NB4 (cell line): ENCODE data around the gene ACER3.

Experiments
- POLR2A ChIP-seq: IDR thresholded peaks from 2 replicates; pipeline ENCODE4 v1.6.1; 2011; ENCODE audit warnings: mild to moderate bottlenecking; ENCODE audit not compliant: insufficient read length; ENCODE audit errors: extremely low read depth
- TF ChIP-seq, protein P1 (sequence below): IDR thresholded peaks from one replicate; pipeline ENCODE4 v1.5.1; 2012; ENCODE audit warnings: low read depth, low read length
- TF ChIP-seq, protein P2 (sequence below): IDR thresholded peaks from 2 replicates; pipeline ENCODE4 v1.6.1; 2011; ENCODE audit warnings: low read depth, low read length

DNA sequence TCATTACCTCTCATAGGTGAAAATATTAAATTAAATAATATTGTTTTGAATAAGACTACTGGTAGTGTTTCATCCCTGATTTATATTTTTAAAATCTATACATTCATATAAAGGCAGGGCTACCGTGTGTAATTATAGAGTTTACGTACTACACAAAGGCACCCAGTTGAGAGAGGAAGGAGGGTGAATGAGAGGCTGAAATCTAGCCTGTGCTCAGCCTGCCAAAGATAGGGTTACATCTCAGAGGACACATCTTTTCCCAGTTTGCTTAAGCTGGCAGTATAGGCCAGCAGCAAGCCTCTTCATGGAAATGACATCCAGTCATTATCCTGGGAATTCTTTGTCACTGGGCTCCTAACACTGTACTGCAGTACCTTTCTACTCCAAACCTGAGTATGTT lies 166.0 kb downstream of the ACER3 start:
- no peak for TF ChIP-seq POLR2A
- TF ChIP-seq, protein P1, sequence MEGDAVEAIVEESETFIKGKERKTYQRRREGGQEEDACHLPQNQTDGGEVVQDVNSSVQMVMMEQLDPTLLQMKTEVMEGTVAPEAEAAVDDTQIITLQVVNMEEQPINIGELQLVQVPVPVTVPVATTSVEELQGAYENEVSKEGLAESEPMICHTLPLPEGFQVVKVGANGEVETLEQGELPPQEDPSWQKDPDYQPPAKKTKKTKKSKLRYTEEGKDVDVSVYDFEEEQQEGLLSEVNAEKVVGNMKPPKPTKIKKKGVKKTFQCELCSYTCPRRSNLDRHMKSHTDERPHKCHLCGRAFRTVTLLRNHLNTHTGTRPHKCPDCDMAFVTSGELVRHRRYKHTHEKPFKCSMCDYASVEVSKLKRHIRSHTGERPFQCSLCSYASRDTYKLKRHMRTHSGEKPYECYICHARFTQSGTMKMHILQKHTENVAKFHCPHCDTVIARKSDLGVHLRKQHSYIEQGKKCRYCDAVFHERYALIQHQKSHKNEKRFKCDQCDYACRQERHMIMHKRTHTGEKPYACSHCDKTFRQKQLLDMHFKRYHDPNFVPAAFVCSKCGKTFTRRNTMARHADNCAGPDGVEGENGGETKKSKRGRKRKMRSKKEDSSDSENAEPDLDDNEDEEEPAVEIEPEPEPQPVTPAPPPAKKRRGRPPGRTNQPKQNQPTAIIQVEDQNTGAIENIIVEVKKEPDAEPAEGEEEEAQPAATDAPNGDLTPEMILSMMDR: no peak
- TF ChIP-seq, protein P2, sequence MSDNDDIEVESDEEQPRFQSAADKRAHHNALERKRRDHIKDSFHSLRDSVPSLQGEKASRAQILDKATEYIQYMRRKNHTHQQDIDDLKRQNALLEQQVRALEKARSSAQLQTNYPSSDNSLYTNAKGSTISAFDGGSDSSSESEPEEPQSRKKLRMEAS: no peak
